Thoracic aorta (tissue), 2 donors: ENCODE measurements around the gene PRND. TPM values are rescaled to one million over a fixed set of nuclear protein-coding genes. Genes with fewer than 3 reads are reported as not detected.

Experiments used
- ATAC-seq: fragments of 150-250 bp; one replicate; pipeline ENCODE4 v1.8.0; 2017; ENCODE audit warnings: low read depth; ENCODE audit not compliant: insufficient number of reproducible peaks, low FRiP score
- DNase-seq: peaks from one replicate; pipeline ENCODE4 v3.0.0-alpha.2; 2020; ENCODE audit warnings: low spot score
- H3K27ac ChIP-seq, 2 donors: fragments of 200-600 bp; sonication (generic); 1 replicate in 1 of 2; 2 replicates in 1 of 2; pipeline ENCODE4 v1.5.1; 2016; ENCODE audit warnings: mild to moderate bottlenecking in 2 of 2, moderate library complexity in 2 of 2
- H3K27me3 ChIP-seq: fragments of 200-600 bp; sonication (generic); replicated peaks from 2 replicates; pipeline ENCODE4 v1.6.0; 2016; ENCODE audit warnings: mild to moderate bottlenecking; ENCODE audit not compliant: insufficient read depth
- H3K36me3 ChIP-seq: fragments of 200-600 bp; sonication (generic); one replicate; pipeline ENCODE4 v1.5.1; 2016
- H3K4me1 ChIP-seq, 2 donors: fragments of 200-600 bp; sonication (generic); 1 replicate in 1 of 2; 2 replicates in 1 of 2; pipeline versions ENCODE4 v1.5.1 to v1.6.0; 2016; ENCODE audit warnings: low read depth in 2 of 2, mild to moderate bottlenecking in 1 of 2; ENCODE audit not compliant: control insufficient read depth in 1 of 2
- H3K4me3 ChIP-seq: fragments of 200-600 bp; sonication (generic); 2 replicates; pipeline ENCODE4 v1.5.1; 2016; ENCODE audit warnings: mild to moderate bottlenecking
- H3K9me3 ChIP-seq: fragments of 200-600 bp; sonication (generic); 2 replicates; pipeline ENCODE4 v1.5.1; 2016
- total RNA-seq, 2 donors: library from RNA; depleted of rRNA; stranded (reverse); fragments of >200 nt; gene quantifications; one replicate each; pipeline versions ENCODE4 v1.1.0 to v1.2.3, GENCODE V29; 2016
- TF ChIP-seq, protein P1 (sequence below): fragments of 200-600 bp; sonication (generic); IDR thresholded peaks from one replicate; pipeline ENCODE4 v1.5.1; 2019; ENCODE audit warnings: antibody characterized with exemption

Gene PRND
- total RNA-seq, 2 donors from 2014 or later, result not detected

GRCh38 chr20:4685923-4686221 lies 35.8 kb upstream of the PRND start:
- H3K4me3 ChIP-seq, result peak overlapping the region; percentile 87
- ATAC-seq, result no peak
- TF ChIP-seq, protein P1, sequence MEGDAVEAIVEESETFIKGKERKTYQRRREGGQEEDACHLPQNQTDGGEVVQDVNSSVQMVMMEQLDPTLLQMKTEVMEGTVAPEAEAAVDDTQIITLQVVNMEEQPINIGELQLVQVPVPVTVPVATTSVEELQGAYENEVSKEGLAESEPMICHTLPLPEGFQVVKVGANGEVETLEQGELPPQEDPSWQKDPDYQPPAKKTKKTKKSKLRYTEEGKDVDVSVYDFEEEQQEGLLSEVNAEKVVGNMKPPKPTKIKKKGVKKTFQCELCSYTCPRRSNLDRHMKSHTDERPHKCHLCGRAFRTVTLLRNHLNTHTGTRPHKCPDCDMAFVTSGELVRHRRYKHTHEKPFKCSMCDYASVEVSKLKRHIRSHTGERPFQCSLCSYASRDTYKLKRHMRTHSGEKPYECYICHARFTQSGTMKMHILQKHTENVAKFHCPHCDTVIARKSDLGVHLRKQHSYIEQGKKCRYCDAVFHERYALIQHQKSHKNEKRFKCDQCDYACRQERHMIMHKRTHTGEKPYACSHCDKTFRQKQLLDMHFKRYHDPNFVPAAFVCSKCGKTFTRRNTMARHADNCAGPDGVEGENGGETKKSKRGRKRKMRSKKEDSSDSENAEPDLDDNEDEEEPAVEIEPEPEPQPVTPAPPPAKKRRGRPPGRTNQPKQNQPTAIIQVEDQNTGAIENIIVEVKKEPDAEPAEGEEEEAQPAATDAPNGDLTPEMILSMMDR, result no peak
- H3K36me3 ChIP-seq, result no peaks in the 10 kb centered on the region
- H3K9me3 ChIP-seq, result no peaks in the 10 kb centered on the region
- no peak for DNase-seq
- peaks cover 4 to 7% of the 10 kb centered on the region in 2 donors for H3K4me1 ChIP-seq
- H3K27ac ChIP-seq, result peak overlapping the region; percentile 90 to 93
- no peaks in the 10 kb centered on the region for H3K27me3 ChIP-seq

- ATAC-seq (no peak), DNase-seq (no peak)
- H3K4me3 ChIP-seq, result no peak overlapping the region
- no peaks in the 10 kb centered on the region for H3K27me3 ChIP-seq
- H3K4me1 ChIP-seq, result peaks cover 4 to 9% of the 10 kb centered on the region in 2 donors
- no peaks in the 10 kb centered on the region for H3K36me3 ChIP-seq
- H3K9me3 ChIP-seq, result no peaks in the 10 kb centered on the region
- H3K27ac ChIP-seq, result no peak overlapping the region
- TF ChIP-seq, protein P1, result no peak
These were observed 33.4 kb upstream of the PRND start for GRCh38 chr20:4688305-4688704.

GRCh38 chr20:4689220-4689619 lies 32.5 kb upstream of the PRND start:
- peaks cover 4 to 9% of the 10 kb centered on the region in 2 donors for H3K4me1 ChIP-seq
- H3K27me3 ChIP-seq, result no peaks in the 10 kb centered on the region
- TF ChIP-seq, protein P1, result no peak
- H3K4me3 ChIP-seq, result no peak overlapping the region
- H3K36me3 ChIP-seq, result no peaks in the 10 kb centered on the region
- ATAC-seq (no peak), DNase-seq (no peak)
- H3K9me3 ChIP-seq, result no peaks in the 10 kb centered on the region
- H3K27ac ChIP-seq, result no peak overlapping the region

GRCh38 chr20:4691753-4692152 lies 30.0 kb upstream of the PRND start:
- Histone ChIP-seq H3K27me3 (no peaks in the 10 kb centered on the region), H3K36me3 (no peaks in the 10 kb centered on the region), H3K9me3 (no peaks in the 10 kb centered on the region), H3K27ac (no peak overlapping the region), H3K4me3 (no peak overlapping the region), H3K4me1 (peaks cover 4 to 9% of the 10 kb centered on the region in 2 donors)
- ATAC-seq, result no peak
- TF ChIP-seq, protein P1, result no peak
- no peak for DNase-seq

- ATAC-seq (no peak), DNase-seq (no peak)
- no peak overlapping the region for H3K4me3 ChIP-seq
- TF ChIP-seq, protein P1, result no peak
- no peaks in the 10 kb centered on the region for H3K9me3 ChIP-seq
- no peak overlapping the region for H3K27ac ChIP-seq
- peaks cover 0 to 6% of the 10 kb centered on the region in 2 donors for H3K4me1 ChIP-seq
- H3K27me3 ChIP-seq, result no peaks in the 10 kb centered on the region
- no peaks in the 10 kb centered on the region for H3K36me3 ChIP-seq
These were observed 27.6 kb upstream of the PRND start for GRCh38 chr20:4694076-4694475.
